A549 (cell line): ENCODE measurements around the gene NTN1.

ENCODE experiments used
- MAFK ChIP-seq: fragments of 450-650 bp; IDR thresholded peaks from 2 replicates; pipeline ENCODE4 v1.6.1; 2014; ENCODE audit not compliant: partially characterized antibody
- POLR2A ChIP-seq: IDR thresholded peaks from 2 replicates; pipeline ENCODE4 v1.6.1; 2012; ENCODE audit warnings: mild to moderate bottlenecking, low read length
- POLR2AphosphoS2 ChIP-seq: conservative IDR thresholded peaks from 2 replicates; pipeline ENCODE4 v1.6.1; 2012; ENCODE audit warnings: low read length, improper control_type of control experiment, inconsistent platforms
- RAD21 ChIP-seq, 2 experiments: fragments of >200 bp in 1 of 2; sonication (Bioruptor Twin) in 1 of 2; formaldehyde crosslinking in 1 of 2; IDR thresholded peaks in 1 of 2; conservative IDR thresholded peaks in 1 of 2; 2 replicates in 1 of 2; 3 replicates in 1 of 2; pipeline ENCODE4 v1.6.1; 2012 to 2018; ENCODE audit warnings: inconsistent platforms in 1 of 2
- RCOR1 ChIP-seq: fragments of 150-350 bp; IDR thresholded peaks from 2 replicates; pipeline ENCODE4 v1.6.1; 2014; ENCODE audit warnings: antibody characterized with exemption, low read length, low read depth
- ZC3H11A ChIP-seq: fragments of 450-650 bp; IDR thresholded peaks from 2 replicates; pipeline ENCODE4 v1.6.1; 2014; ENCODE audit warnings: antibody characterized with exemption, mild to moderate bottlenecking
- ZFP36 ChIP-seq: fragments of 450-650 bp; IDR thresholded peaks from 2 replicates; pipeline ENCODE4 v1.6.1; 2014; ENCODE audit warnings: borderline replicate concordance; ENCODE audit not compliant: partially characterized antibody
- TF ChIP-seq, protein P1 (sequence below): IDR thresholded peaks from 2 replicates; pipeline ENCODE4 v1.6.1; 2012
- TF ChIP-seq, protein P2 (sequence below): fragments of >200 bp; sonication (Bioruptor Twin); formaldehyde crosslinking; IDR thresholded peaks from 3 replicates; pipeline ENCODE4 v1.5.1; 2016
- TF ChIP-seq, protein P3 (sequence below): fragments of 150-350 bp; IDR thresholded peaks from 2 replicates; pipeline ENCODE4 v1.6.1; 2014; ENCODE audit warnings: low read depth, mild to moderate bottlenecking, low read length

DNA sequence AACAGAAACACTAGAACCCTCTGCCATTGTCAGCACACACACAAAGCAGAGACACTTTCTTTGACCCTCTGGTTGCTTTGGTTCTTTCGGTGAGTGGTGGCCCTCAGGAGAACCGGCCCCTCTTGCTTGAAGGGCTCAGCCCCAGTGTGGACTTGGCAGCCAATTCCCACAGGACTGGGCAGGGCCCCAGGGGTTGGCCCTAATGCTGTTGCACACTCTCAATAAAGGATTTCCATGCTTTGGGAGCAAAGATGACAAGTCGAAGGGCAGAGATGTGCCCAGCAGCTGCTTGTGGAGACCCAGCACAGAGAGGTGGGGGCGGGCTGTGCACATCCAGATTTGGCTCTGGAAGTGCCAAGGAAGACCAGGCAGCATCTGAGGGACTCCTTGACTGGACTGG lies 149.0 kb downstream of the NTN1 start:
- TF ChIP-seq MAFK: no peak
- TF ChIP-seq ZFP36: no peak
- TF ChIP-seq POLR2AphosphoS2: no peak
- TF ChIP-seq RCOR1: no peak
- TF ChIP-seq, protein P1, sequence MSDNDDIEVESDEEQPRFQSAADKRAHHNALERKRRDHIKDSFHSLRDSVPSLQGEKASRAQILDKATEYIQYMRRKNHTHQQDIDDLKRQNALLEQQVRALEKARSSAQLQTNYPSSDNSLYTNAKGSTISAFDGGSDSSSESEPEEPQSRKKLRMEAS: no peak
- TF ChIP-seq, protein P2, sequence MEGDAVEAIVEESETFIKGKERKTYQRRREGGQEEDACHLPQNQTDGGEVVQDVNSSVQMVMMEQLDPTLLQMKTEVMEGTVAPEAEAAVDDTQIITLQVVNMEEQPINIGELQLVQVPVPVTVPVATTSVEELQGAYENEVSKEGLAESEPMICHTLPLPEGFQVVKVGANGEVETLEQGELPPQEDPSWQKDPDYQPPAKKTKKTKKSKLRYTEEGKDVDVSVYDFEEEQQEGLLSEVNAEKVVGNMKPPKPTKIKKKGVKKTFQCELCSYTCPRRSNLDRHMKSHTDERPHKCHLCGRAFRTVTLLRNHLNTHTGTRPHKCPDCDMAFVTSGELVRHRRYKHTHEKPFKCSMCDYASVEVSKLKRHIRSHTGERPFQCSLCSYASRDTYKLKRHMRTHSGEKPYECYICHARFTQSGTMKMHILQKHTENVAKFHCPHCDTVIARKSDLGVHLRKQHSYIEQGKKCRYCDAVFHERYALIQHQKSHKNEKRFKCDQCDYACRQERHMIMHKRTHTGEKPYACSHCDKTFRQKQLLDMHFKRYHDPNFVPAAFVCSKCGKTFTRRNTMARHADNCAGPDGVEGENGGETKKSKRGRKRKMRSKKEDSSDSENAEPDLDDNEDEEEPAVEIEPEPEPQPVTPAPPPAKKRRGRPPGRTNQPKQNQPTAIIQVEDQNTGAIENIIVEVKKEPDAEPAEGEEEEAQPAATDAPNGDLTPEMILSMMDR: no peak
- TF ChIP-seq POLR2A: no peak
- no peak for TF ChIP-seq RAD21 (conservative IDR thresholded peaks at IDR 0.05 in 1 of 2, IDR thresholded peaks at IDR 0.05 in 1 of 2)
- TF ChIP-seq, protein P3, sequence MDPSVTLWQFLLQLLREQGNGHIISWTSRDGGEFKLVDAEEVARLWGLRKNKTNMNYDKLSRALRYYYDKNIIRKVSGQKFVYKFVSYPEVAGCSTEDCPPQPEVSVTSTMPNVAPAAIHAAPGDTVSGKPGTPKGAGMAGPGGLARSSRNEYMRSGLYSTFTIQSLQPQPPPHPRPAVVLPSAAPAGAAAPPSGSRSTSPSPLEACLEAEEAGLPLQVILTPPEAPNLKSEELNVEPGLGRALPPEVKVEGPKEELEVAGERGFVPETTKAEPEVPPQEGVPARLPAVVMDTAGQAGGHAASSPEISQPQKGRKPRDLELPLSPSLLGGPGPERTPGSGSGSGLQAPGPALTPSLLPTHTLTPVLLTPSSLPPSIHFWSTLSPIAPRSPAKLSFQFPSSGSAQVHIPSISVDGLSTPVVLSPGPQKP: no peak
- no peak for TF ChIP-seq ZC3H11A
